ENCODE data around the gene PATL2. TPM values are rescaled to one million over a fixed set of nuclear protein-coding genes. Genes with fewer than 3 reads are reported as not detected.
A peak's percentile ranks its signal among the peaks of the same experiment; 100 is the strongest.
"Not testable (repeated sequence)": the region's sequence is repeated elsewhere in the genome, so short reads cannot be mapped to it uniquely, and the experiment has no call there.

Gene PATL2
- total RNA-seq, 4 donors from 2014 or later: 0.22 to 3.8 (median 1.7) TPM

DNA sequence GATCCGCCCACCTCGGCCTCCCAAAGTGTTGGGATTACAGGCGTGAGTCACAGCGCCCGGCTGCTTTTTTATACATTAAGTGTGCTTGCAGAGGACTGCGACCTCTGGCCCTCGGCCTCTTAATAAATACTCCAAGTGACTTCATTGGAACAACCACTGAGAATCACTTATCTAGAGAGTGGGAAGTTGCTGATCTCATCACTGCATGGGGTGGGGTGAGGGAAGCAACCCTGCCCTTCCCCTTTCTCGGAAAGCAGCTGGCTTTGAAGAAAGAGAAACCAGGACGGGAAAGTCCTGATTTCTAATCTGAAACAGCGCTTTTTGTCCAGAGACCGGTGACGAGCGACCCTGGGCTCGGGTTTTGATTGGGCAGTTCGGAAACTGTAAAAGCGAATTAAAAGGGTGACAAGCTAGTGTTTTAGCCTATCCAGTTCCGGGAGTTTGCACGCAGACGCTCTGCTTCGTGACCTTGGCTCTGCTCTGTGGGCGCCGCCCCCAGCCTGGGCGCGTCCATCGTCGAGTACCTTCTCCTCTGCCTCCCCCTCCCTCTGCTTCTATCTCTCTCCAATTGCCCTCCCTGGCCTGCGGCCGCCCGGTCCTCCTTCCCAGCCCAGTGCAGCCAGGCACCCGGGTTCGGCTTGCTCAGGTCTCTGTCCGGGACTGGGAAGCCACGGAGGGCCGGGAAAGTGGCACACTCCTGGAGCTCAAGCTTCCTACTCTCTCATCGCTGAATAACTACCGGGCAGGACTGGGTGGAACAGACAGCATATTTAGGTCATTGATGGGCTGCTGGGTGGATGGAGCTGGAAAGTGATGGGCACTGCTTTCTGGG is 17.7 kb upstream of the PATL2 start:
- TF ChIP-seq POLR2A (IDR thresholded peaks at IDR 0.05) (peak; percentile 76 to 95), CTCF (IDR thresholded peaks at IDR 0.05) (no peak)
- intact Hi-C loops (cut with DNase I): no loop called here

DNA sequence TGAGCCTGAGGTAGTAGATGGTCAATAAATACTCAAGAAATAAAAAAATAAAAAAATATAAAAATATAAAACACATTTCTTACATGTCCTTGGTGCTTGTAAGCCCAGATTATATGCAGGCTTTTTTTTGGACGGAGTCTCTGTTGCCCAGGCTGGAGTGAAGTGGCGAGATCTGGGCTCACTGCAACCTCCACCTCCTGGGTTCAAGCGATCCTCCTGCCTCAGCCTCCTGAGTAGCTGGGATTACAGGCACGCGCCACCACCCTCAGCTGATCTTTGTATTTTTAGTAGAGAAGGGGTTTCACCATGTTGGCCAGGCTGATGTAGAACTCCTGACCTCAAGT is 17.1 kb upstream of the PATL2 start:
- WGBS, 2 donors: 54 to 56% methylated on average over 5 of the region's 5 CpGs
- H3K36me3 ChIP-seq; H3K9me3 ChIP-seq; intact Hi-C loops (cut with DNase I); H3K27me3 ChIP-seq; DNase-seq: not testable (repeated sequence)
- peaks cover 6 to 19% of the 10 kb centered on the region in 2 donors for H3K4me1 ChIP-seq
- H3K4me3 ChIP-seq (replicated peaks in 1 of 3): peak overlapping the region in 2 of 3 donors; percentile 15 to 18
- H3K27ac ChIP-seq: peak overlapping the region; percentile 92 to 99 (median 93)

More for the DNA sequence above, 17.7 kb upstream of the PATL2 start:
- WGBS, 2 donors: 0% methylated on average over 31 to 35 of the region's 36 CpGs
- Histone ChIP-seq H3K27ac (peak overlapping the region; percentile 92 to 99 (median 93)), H3K4me1 (peaks cover 6 to 19% of the 10 kb centered on the region in 2 donors), H3K27me3 (no peaks in the 10 kb centered on the region), H3K4me3 (replicated peaks in 1 of 3) (peak overlapping the region; percentile 11 to 95 (median 52)), H3K36me3 (no peaks in the 10 kb centered on the region), H3K9me3 (no peaks in the 10 kb centered on the region)
- DNase-seq: peak; percentile 97

- H3K27me3 ChIP-seq: no peaks in the 10 kb centered on the region
- intact Hi-C loops (cut with DNase I): no loop called here
- H3K4me3 ChIP-seq (replicated peaks in 1 of 3): no peak overlapping the region
- TF ChIP-seq POLR2A (IDR thresholded peaks at IDR 0.05): no peak
- TF ChIP-seq CTCF (IDR thresholded peaks at IDR 0.05): no peak
- 88 to 94% methylated on average over 6 of the region's 6 CpGs for WGBS, 2 donors
- no peaks in the 10 kb centered on the region for H3K9me3 ChIP-seq
- H3K36me3 ChIP-seq: no peaks in the 10 kb centered on the region
- no peak for DNase-seq
- H3K27ac ChIP-seq: peak overlapping the region; percentile 92 to 99 (median 93)
- H3K4me1 ChIP-seq: peaks cover 6 to 19% of the 10 kb centered on the region in 2 donors
Measured at GRCh38 chr15:44727485-44728231, 16.5 kb upstream of the PATL2 start.

- Histone ChIP-seq H3K4me1 (peaks cover 6 to 19% of the 10 kb centered on the region in 2 donors), H3K36me3 (no peaks in the 10 kb centered on the region), H3K4me3 (replicated peaks in 1 of 3) (no peak overlapping the region), H3K27ac (peak overlapping the region; percentile 92 to 99 (median 93)), H3K9me3 (no peaks in the 10 kb centered on the region), H3K27me3 (no peaks in the 10 kb centered on the region)
- DNase-seq: no peak
- no peak for TF ChIP-seq CTCF (IDR thresholded peaks at IDR 0.05)
- TF ChIP-seq POLR2A (IDR thresholded peaks at IDR 0.05): peak in 1 of 2 donors; percentile 36
- WGBS, 2 donors: 45 to 63% methylated on average over 4 to 5 of the region's 5 CpGs
- intact Hi-C loops (cut with DNase I): no loop called here
Measured at GRCh38 chr15:44726568-44727484, 15.7 kb upstream of the PATL2 start.

GRCh38 chr15:44726136-44726535 is 15.0 kb upstream of the PATL2 start:
- Histone ChIP-seq H3K36me3 (no peaks in the 10 kb centered on the region), H3K27ac (peak overlapping the region; percentile 3 to 93 (median 92)), H3K4me1 (peaks cover 6 to 19% of the 10 kb centered on the region in 2 donors), H3K9me3 (no peaks in the 10 kb centered on the region), H3K27me3 (no peaks in the 10 kb centered on the region), H3K4me3 (replicated peaks in 1 of 3) (no peak overlapping the region)
- no peak for TF ChIP-seq POLR2A (IDR thresholded peaks at IDR 0.05)
- TF ChIP-seq CTCF (IDR thresholded peaks at IDR 0.05): no peak
- 43 to 51% methylated on average over 7 of the region's 7 CpGs for WGBS, 2 donors
- intact Hi-C loops (cut with DNase I): no loop called here
- DNase-seq: peak in 1 of 2 donors; percentile 31

Data from thyroid gland (tissue), 4 donors.